Breast epithelium (tissue), 3 donors: ENCODE results near the gene UNC45B.

Source experiments
- POLR2A ChIP-seq: fragments of 450-650 bp; IDR thresholded peaks from one replicate; pipeline ENCODE4 v1.6.1; 2016; ENCODE audit warnings: antibody characterized with exemption, mild to moderate bottlenecking, moderate library complexity
- POLR2AphosphoS5 ChIP-seq, 3 donors: sonication (generic); formaldehyde crosslinking; IDR thresholded peaks; one replicate each; pipeline ENCODE4 v1.6.1; 2017; ENCODE audit warnings: antibody characterized with exemption in 3 of 3
- TF ChIP-seq, protein P1 (sequence below), 3 donors: fragments of 450-650 bp; IDR thresholded peaks; one replicate each; pipeline ENCODE4 v1.5.1; 2016 to 2017; ENCODE audit warnings: antibody characterized with exemption in 3 of 3, mild to moderate bottlenecking in 3 of 3, moderate library complexity in 3 of 3

DNA sequence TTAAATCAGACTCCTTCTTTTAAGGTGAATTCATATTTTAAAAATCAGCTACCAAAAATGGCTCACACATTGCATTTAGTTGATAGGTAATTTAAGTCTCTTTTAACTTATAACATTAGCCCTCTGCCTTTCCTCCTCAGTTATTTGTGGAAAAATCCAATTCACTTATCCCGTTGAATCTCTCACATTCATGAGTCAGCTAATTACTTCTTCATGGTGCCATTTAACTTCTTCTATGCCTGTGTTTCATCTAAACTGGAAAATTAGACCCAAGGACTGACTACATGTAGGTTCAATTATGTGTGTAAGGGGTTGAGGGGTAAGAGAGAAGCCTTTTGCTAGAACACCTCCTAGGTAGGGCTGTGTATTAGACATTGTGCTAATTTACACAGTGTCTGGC is 76.8 kb downstream of the UNC45B start:
- TF ChIP-seq, protein P1, sequence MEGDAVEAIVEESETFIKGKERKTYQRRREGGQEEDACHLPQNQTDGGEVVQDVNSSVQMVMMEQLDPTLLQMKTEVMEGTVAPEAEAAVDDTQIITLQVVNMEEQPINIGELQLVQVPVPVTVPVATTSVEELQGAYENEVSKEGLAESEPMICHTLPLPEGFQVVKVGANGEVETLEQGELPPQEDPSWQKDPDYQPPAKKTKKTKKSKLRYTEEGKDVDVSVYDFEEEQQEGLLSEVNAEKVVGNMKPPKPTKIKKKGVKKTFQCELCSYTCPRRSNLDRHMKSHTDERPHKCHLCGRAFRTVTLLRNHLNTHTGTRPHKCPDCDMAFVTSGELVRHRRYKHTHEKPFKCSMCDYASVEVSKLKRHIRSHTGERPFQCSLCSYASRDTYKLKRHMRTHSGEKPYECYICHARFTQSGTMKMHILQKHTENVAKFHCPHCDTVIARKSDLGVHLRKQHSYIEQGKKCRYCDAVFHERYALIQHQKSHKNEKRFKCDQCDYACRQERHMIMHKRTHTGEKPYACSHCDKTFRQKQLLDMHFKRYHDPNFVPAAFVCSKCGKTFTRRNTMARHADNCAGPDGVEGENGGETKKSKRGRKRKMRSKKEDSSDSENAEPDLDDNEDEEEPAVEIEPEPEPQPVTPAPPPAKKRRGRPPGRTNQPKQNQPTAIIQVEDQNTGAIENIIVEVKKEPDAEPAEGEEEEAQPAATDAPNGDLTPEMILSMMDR (IDR thresholded peaks at IDR 0.05): no peak
- no peak for TF ChIP-seq POLR2AphosphoS5 (IDR thresholded peaks at IDR 0.05)
- no peak for TF ChIP-seq POLR2A
